NCI-H1417 (cell line): ENCODE results near the gene SEMA5A.

Experiments
- DNase-seq, 3 experiments: peaks; one replicate each; lab custom pipeline; 2025; lab: John Stamatoyannopoulos, UW

SEMA5A gene

DNA sequence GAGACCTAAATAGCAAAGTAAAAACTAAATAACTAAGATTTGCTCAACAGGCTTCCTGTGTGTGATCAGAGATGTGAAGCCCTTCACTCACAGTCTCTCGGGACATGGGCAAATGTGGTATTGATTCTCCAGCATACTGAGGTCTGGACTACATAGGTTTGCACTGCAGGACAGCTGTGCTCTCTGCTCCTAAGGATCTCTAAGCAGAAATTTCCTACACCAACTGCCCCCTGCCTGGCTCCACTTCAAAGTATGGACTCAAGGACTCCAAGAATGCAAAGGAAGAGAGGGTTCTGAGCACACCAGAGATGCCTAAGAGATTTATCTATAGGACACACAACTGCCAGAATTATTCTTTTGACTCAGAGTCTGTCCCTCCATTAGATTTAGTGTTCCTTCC, 487.2 kb downstream of the SEMA5A start:
- no peak for DNase-seq

DNA sequence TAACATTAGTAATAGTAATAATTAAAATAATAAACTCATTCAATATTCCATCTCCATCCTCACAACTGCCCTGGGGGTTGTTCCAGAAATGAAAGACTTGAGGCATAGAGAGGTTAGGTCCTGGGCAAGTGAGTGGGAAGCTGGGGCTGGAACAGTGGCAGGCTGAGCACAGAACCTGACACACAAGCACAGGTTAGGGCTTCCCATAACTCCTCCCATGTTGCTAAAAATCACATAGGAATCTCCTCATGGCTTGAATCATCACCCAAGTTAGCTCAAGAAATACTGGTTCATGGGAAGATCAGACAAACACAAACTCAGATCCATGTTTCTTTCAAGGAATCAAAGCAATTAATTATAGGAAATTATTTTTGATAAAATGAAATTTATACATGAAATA, 487.7 kb downstream of the SEMA5A start:
- DNase-seq, result no peak

GRCh38 chr5:9057406-9058000, 488.4 kb downstream of the SEMA5A start:
- DNase-seq, result no peak

- DNase-seq, result no peak
Observed at GRCh38 chr5:9056046-9056445, 489.8 kb downstream of the SEMA5A start.

- no peak for DNase-seq
Observed at GRCh38 chr5:9054821-9055589, 490.9 kb downstream of the SEMA5A start.

- peak in 1 of 3 experiments; percentile 5 for DNase-seq
Observed at GRCh38 chr5:9054322-9054721, 491.6 kb downstream of the SEMA5A start.

- DNase-seq, result peak in 1 of 3 experiments; percentile 21
Observed at GRCh38 chr5:9052421-9052820, 493.5 kb downstream of the SEMA5A start.

DNA sequence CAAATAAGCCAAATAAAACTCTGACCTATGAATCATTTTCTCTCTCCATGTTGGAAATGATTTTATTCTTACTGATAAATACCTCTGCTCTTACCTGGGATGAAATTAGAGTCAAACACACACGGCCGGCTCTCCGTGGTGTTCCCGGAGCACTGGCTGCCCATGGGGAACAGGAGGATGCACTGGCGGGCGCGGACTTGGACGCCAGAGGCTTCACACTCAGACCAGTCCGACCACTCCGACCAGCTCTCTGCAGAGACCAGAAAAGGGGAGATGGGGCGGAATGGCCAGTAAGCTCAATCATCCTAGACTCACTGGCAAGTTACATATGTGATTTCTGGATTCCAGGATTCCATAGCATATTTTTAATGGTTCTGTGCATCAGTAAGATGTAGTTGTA, 494.1 kb downstream of the SEMA5A start:
- no peak for DNase-seq

DNA sequence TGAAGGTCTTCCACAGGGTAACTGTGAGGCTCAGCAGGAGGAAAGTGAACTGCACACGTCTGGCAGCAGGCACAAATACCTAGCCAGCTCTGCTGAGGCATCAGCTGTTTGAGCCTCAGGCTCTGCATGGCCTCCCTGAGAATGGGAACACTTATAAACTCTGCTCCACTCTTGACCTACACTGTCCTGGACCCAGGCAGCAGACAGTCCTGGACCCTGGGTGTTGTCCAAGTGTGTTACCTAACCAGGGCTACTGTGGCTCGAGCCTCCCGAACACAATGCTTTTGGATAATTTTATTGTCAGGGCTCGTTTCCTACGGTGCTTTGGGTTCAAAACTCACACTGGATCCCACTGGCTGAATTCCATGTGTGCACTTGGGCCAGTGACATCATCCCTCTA, 497.9 kb downstream of the SEMA5A start:
- no peak for DNase-seq

DNA sequence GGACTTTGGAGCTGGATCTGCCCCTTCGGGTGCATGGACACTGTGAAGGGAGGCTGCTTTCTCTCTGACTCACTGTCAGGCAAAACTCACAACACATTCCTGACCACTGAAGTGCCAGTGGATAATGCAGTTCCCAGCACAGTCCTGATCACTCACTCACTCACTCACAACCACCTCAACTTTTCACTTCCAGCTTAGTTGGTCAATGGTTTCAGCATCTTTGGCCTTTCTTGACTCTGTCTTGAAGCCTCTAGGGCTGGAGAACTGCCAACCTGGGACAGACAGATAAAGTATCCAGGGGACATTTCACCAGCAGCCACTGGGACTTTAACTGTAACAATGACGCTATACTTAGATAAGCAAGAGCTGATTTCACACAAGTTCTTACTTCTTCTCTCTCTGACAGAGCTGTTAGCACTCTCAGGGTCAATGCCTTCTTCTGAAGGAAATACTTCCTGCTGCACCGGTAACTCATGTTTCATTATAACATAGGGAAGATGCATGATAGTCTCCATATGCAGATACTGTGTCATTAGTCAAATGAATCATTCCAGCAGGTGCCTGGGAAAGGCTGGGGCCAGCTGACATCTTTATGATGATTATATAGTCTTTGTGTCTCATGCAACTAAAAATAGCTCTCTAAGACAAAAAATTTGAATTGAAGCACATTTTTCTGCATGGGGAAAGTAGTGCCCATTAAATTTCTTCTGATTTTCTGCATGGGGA, 499.0 kb downstream of the SEMA5A start:
- DNase-seq, result no peak

GRCh38 chr5:9045946-9046345, 499.9 kb downstream of the SEMA5A start:
- no peak for DNase-seq

- DNase-seq, result no peak
Observed at GRCh38 chr5:9042241-9042640, 503.6 kb downstream of the SEMA5A start.

GRCh38 chr5:9040475-9040874, 505.4 kb downstream of the SEMA5A start:
- DNase-seq, result no peak

- no peak for DNase-seq
Observed at GRCh38 chr5:9037048-9037447, 508.8 kb downstream of the SEMA5A start.

DNA sequence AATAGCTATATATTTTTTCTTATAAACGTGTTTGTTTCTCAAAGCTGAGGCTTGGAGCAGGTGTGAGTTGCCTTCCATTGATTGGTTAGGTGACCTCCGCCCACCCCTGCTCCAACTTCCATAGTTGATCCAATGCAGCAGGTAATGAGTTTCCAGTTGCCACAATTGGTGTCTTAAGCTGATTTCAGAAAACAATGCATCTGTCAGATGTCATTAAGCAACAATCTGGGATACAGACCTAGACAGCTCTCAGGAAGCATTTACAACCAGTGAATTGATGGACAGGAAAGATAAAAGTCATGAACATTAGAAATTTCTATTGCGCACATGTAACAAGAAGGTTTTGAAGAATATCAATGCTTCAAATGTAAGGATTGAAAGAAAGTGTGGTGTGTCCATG, 510.5 kb downstream of the SEMA5A start:
- no peak for DNase-seq

GRCh38 chr5:9034649-9035048, 511.2 kb downstream of the SEMA5A start:
- DNase-seq, result no peak

DNA sequence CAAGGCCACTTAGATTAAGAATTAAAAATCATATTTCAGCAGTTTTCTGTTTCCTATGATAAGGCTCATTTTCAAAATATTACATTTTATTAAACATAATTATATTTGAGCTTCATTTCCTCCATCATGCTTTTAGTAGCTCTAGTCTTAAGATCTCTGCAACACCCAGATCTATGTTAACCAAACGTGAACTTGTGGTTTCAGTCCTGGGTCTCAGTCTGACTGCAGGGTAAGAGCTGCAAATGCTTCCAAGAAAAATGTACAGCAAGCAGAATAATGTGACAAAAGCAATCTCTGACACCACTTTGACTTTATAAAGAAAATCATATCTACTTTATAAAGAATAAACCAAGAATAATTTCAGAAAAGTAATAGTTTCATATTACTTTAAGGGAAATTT, 512.4 kb downstream of the SEMA5A start:
- no peak for DNase-seq

DNA sequence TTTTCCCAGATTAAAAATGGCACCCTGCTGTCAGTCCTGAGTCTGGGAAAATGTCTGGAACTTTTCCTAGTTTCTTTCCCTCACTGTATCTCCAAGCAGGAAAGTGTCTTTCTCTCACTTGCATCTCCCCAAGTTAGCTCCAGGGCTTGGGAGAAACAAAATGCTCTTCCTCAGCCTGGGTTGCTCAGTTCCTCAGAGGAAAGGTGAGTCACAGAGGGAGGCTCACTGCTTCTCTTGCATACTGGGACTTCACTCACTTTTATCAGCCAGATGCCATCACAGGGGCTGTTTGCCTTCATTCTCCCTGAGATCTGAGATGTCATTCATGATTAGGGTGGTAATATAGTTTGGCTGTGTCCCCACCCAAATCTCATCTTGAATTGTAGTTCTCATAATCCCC, 519.9 kb downstream of the SEMA5A start:
- no peak for DNase-seq

DNA sequence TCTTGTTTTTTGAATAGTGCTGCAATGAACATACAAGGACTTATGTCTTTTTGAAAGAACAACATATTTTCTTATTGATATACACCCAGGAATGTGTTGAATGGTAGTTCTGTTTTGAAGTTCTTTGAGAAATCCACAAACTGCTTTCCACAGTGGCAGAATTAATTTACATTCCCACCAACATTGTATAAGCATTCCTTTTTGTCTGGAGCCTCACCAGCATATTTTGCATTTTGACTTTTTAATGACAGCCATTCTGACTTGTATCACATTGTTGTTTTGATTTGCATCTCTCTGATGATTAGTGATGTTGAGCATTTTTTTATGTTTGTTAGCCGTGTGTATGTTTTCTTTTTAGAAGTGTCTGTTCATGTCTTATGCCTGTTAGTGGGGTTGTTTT, 524.9 kb downstream of the SEMA5A start:
- DNase-seq, result no peak

GRCh38 chr5:9015937-9016270, 530.0 kb downstream of the SEMA5A start:
- no peak for DNase-seq

DNA sequence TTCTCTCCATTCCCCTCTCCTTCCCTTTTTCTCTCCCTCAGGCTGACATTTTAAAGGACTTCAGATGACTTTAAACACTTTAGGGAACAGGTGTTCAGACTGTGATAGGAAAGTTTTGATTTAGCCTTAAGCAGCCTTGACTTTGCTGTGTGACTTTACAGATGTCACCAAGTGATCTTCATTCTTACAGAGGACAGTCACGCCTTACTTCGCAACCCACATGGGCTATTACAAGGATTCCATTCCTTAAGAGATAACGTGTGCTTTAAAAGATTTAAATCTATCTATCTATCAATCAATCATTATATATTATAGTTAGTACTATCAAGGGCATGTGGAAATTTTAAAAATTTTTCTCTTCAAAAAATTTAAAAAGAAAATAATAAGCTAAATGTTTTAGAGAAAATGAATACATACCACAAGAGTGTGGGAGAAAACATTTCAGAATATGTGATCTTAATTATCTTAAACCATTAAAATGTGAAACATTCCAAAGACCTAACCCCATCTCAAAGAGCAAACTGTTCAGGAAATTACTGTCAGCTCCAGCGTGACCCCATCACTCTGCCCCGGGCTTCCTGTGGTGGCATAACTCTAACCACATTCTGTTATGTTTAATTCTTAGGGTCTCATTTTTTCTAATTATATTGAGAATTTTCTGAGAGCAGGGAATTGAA, 530.5 kb downstream of the SEMA5A start:
- no peak for DNase-seq

DNA sequence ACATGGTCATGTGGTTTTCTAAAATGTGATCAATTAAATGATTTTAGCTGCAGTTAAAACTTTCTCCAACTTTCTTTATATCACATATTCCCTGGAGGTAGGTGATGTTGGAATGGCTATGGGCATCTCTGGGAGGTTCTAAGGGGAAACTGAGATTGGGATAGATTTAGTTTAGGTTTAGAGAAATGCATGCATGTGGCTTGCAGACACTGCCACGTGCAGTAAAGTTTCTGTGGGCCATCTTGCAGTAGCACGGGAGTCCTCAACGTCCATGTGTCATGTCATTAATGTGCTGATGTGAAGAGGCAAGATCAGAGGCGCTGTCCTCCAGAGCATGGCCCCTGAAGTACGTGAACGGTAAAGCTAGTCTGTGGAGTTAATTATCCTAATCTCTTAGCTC, 532.7 kb downstream of the SEMA5A start:
- DNase-seq, result no peak
